Endothelial cell of umbilical vein (primary cell): ENCODE results near the gene DST. TPM values are rescaled to one million over a fixed set of nuclear protein-coding genes. Genes with fewer than 3 reads are reported as not detected.

Source experiments
- BruUV-seq: library from RNA; stranded (reverse); fragments of 400-500 nt; replicated peaks from 2 replicates; lab custom pipeline; 2021; lab: Mats Ljungman, UMichigan
- CTCF ChIA-PET: fragments of 300-600, 350-600 bp; sonication (Branson Sonifier 250); formaldehyde crosslinking; loops from one replicate; lab custom pipeline; 2021; ENCODE audit warnings: antibody characterized with exemption, inconsistent platforms; lab: Charles Lee
- POLR2A ChIA-PET: fragments of 300-600, 350-600 bp; sonication (Branson Sonifier 250); formaldehyde crosslinking; loops from one replicate; lab custom pipeline; 2021; ENCODE audit warnings: antibody characterized with exemption, inconsistent platforms; lab: Charles Lee
- DNase-seq: peaks from one replicate; pipeline ENCODE4 v3.0.0-alpha.2; 2011; ENCODE audit warnings: low read depth, low spot score
- FAIRE-seq: peaks from 2 replicates; lab custom pipeline; 2011; peaks lifted over from hg19 to GRCh38; lab: Jason Lieb, UNC
- H2AFZ ChIP-seq: 2 replicates; pipeline ENCODE4 v1.6.0; 2012; ENCODE audit warnings: low read depth, low read length, control low read depth, inconsistent platforms
- H3K27ac ChIP-seq: 2 replicates; pipeline ENCODE4 v1.5.1; 2011; ENCODE audit warnings: low read depth, mild to moderate bottlenecking, control low read depth, low read length, moderate library complexity; ENCODE audit not compliant: insufficient read depth
- H3K27me3 ChIP-seq, 2 experiments: 2 replicates each; pipeline versions ENCODE4 v1.6.0 to v1.6.1; 2011; ENCODE audit warnings: low read length in 2 of 2, mixed read lengths in 1 of 2; ENCODE audit not compliant: control insufficient read depth in 2 of 2, insufficient read depth in 2 of 2
- H3K36me3 ChIP-seq, 2 experiments: 2 replicates in 1 of 2; 3 replicates in 1 of 2; pipeline ENCODE4 v1.5.1; 2011; ENCODE audit warnings: low read length in 2 of 2, mild to moderate bottlenecking in 1 of 2, moderate library complexity in 1 of 2; ENCODE audit not compliant: control insufficient read depth in 2 of 2, insufficient read depth in 2 of 2; ENCODE audit errors: extremely low read depth in 1 of 2
- H3K4me1 ChIP-seq: 3 replicates; pipeline ENCODE4 v1.5.1; 2011; ENCODE audit warnings: mild to moderate bottlenecking, low read length; ENCODE audit not compliant: control insufficient read depth, insufficient read depth; ENCODE audit errors: extremely low read depth
- H3K4me2 ChIP-seq: 2 replicates; pipeline ENCODE4 v1.6.1; 2011; ENCODE audit warnings: low read length, control low read depth, mixed read lengths; ENCODE audit not compliant: insufficient read depth
- H3K4me3 ChIP-seq, 3 experiments: fragments of 200-600 bp in 1 of 3; sonication (generic), shearing (Covaris generic) in 1 of 3; replicated peaks in 1 of 3; 2 replicates each; pipeline ENCODE4 v1.5.1; 2011 to 2016; ENCODE audit warnings: control low read depth in 3 of 3, low read length in 3 of 3, mild to moderate bottlenecking in 2 of 3, inconsistent platforms in 1 of 3, low read depth in 1 of 3, moderate library complexity in 1 of 3; ENCODE audit not compliant: insufficient read depth in 1 of 3
- H3K79me2 ChIP-seq: 2 replicates; pipeline ENCODE4 v1.6.0; 2012; ENCODE audit warnings: low read length, inconsistent platforms; ENCODE audit not compliant: control insufficient read depth, insufficient read depth
- H3K9ac ChIP-seq: replicated peaks from 2 replicates; pipeline ENCODE3; 2011; ENCODE audit warnings: low read length, control low read depth; ENCODE audit not compliant: insufficient read depth; ENCODE audit errors: extremely low read depth
- H3K9me1 ChIP-seq: replicated peaks from 3 replicates; pipeline ENCODE4 v1.6.0; 2011; ENCODE audit warnings: mild to moderate bottlenecking, low read length; ENCODE audit not compliant: control insufficient read depth, insufficient read depth; ENCODE audit errors: extremely low read depth
- H3K9me3 ChIP-seq: replicated peaks from 2 replicates; pipeline ENCODE4 v1.5.1; 2012; ENCODE audit warnings: low read length, inconsistent platforms; ENCODE audit not compliant: control insufficient read depth, insufficient read depth
- H4K20me1 ChIP-seq: replicated peaks from 2 replicates; pipeline ENCODE3; 2011; ENCODE audit warnings: mild to moderate bottlenecking, low read length; ENCODE audit not compliant: control insufficient read depth, insufficient read depth; ENCODE audit errors: extremely low read depth
- EZH2 ChIP-seq: IDR thresholded peaks from 2 replicates; pipeline ENCODE4 v1.6.1; 2012; ENCODE audit warnings: borderline replicate concordance, low read depth, mild to moderate bottlenecking, moderate library complexity, low read length, inconsistent platforms; ENCODE audit not compliant: severe bottlenecking
- FOS ChIP-seq: IDR thresholded peaks from 2 replicates; pipeline ENCODE4 v1.6.1; 2011; ENCODE audit warnings: mild to moderate bottlenecking, low read length, moderate library complexity, borderline replicate concordance; ENCODE audit not compliant: insufficient read depth
- GATA2 ChIP-seq: IDR thresholded peaks from 2 replicates; pipeline ENCODE4 v1.7.0; 2011; ENCODE audit warnings: low read depth, mild to moderate bottlenecking, moderate library complexity, mixed read lengths, low read length; ENCODE audit not compliant: insufficient read length, insufficient read depth
- JUN ChIP-seq: IDR thresholded peaks from 2 replicates; pipeline ENCODE4 v1.6.1; 2011; ENCODE audit warnings: borderline replicate concordance, low read depth; ENCODE audit not compliant: insufficient read length, insufficient read depth
- MYC ChIP-seq: IDR thresholded peaks from one replicate; pipeline ENCODE4 v1.6.1; 2011; ENCODE audit warnings: mild to moderate bottlenecking, low read depth, low read length
- POLR2A ChIP-seq: IDR thresholded peaks from 2 replicates; pipeline ENCODE4 v1.6.1; 2012; ENCODE audit warnings: low read depth, mild to moderate bottlenecking, control low read depth, low read length
- POLR2AphosphoS5 ChIP-seq: IDR thresholded peaks from 2 replicates; pipeline ENCODE4 v1.6.1; 2012; ENCODE audit warnings: low read depth, mild to moderate bottlenecking, control low read depth, low read length, moderate library complexity; ENCODE audit not compliant: insufficient read depth
- dilution Hi-C: fragments of 300-500 bp; cut with MboI; formaldehyde crosslinking; loops from one replicate; pipeline ENCODE4 v1.15.0; 2019; ENCODE audit warnings: low sequenced_read_pairs; ENCODE audit not compliant: extremely low pct_ligation_motif_present
- intact Hi-C: fragments of 100-400 bp; cut with micrococcal nuclease; formaldehyde crosslinking; loops from one replicate; pipeline ENCODE4 v1.10.0; 2022
- polyA plus RNA-seq, 4 experiments: library from polyadenylated mRNA; depleted of rRNA in 3 of 4; stranded (reverse) in 3 of 4; unstranded in 1 of 4; fragments of >200 nt; gene quantifications; 2 replicates each; pipeline versions ENCODE4 v1.2.1 to v1.2.3, GENCODE V29; 2011 to 2012; ENCODE audit warnings: missing spikeins in 1 of 4
- total RNA-seq: library from RNA; stranded (reverse); gene quantifications from 2 replicates; pipeline ENCODE4 v1.2.3, GENCODE V29; 2021
- TF ChIP-seq, protein P1 (sequence below): IDR thresholded peaks from 2 replicates; pipeline ENCODE4 v1.6.1; 2011; ENCODE audit not compliant: insufficient read depth, insufficient read length
- TF ChIP-seq, protein P2 (sequence below), 2 donors: IDR thresholded peaks; 1 replicate in 1 of 2; 2 replicates in 1 of 2; pipeline ENCODE4 v1.5.1; 2011; ENCODE audit warnings: low read length in 2 of 2, mild to moderate bottlenecking in 2 of 2, moderate library complexity in 2 of 2, control low read depth in 1 of 2, inconsistent platforms in 1 of 2, low read depth in 1 of 2; ENCODE audit not compliant: insufficient read depth in 1 of 2; ENCODE audit errors: extremely low read depth in 1 of 2

Gene DST
- total and polyA plus RNA-seq, 2 donors (not counting 3 experiments of a cell fraction or from before 2014, with no cell fraction given), result 62.3 to 253 TPM

GRCh38 chr6:56660381-56660730, 17.7 kb upstream of the DST start:
- H3K79me2 ChIP-seq, result peaks cover 7% of the 10 kb centered on the region
- TF ChIP-seq, protein P1, sequence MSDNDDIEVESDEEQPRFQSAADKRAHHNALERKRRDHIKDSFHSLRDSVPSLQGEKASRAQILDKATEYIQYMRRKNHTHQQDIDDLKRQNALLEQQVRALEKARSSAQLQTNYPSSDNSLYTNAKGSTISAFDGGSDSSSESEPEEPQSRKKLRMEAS, result no peak
- TF ChIP-seq MYC (no peak), FOS (no peak)
- H3K4me2 ChIP-seq, result no peak overlapping the region
- no peaks in the 10 kb centered on the region for H3K36me3 ChIP-seq
- no peaks in the 10 kb centered on the region for H3K9me1 ChIP-seq
- H3K27me3 ChIP-seq, result no peaks in the 10 kb centered on the region
- no peak overlapping the region for H2AFZ ChIP-seq
- no peak for FAIRE-seq
- H3K27ac ChIP-seq, result no peak overlapping the region
- intact Hi-C loops, result no loop called here
- H3K4me3 ChIP-seq, result no peak overlapping the region
- dilution Hi-C loops, result no loop called here
- POLR2A ChIA-PET, result no interaction called here
- no TSS peak for BruUV-seq
- H4K20me1 ChIP-seq, result no peaks in the 10 kb centered on the region
- peaks cover 13% of the 10 kb centered on the region for H3K4me1 ChIP-seq
- no peaks in the 10 kb centered on the region for H3K9me3 ChIP-seq
- no peak overlapping the region for H3K9ac ChIP-seq
- no peak for DNase-seq
- CTCF ChIA-PET, result no interaction called here

DNA sequence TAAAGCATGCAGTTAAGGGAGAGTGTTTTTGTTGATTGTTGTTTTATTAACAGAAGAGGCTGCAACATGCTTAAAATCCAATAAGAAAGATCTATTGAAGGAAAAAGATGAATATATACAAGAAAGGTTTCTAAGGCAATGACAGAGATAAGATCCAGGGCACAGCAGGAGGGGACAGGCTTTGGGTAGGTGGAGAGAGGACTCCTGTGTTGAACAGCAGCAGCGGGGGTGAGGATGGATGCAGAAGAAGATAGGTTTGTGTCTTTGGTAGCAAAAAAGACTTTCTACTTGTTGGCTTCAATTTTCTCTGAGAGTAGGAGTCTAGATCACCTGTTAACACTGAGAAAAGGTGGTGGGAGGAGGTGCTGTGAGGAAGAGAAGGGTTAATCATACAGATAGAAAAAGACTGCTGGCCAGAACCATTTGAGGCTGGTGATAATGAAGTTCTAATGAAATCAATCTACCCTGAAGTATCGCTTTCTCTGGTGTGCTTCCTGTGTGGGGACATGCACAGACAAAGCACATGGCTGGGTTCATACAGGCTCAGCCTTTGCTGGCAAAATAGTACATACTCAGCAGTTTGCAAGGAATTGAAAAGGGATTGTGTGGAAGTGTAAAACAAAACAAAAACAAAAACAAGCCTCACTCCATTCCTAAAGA, 17.2 kb upstream of the DST start:
- H3K9ac ChIP-seq, result no peak overlapping the region
- no peaks in the 10 kb centered on the region for H3K27me3 ChIP-seq
- peaks cover 7% of the 10 kb centered on the region for H3K79me2 ChIP-seq
- DNase-seq (no peak), FAIRE-seq (no peak)
- dilution Hi-C loops, result no loop called here
- intact Hi-C loops, result no loop called here
- TF ChIP-seq FOS (no peak), EZH2 (no peak), GATA2 (no peak), POLR2AphosphoS5 (no peak), POLR2A (no peak), JUN (no peak), MYC (no peak)
- TF ChIP-seq, protein P2, sequence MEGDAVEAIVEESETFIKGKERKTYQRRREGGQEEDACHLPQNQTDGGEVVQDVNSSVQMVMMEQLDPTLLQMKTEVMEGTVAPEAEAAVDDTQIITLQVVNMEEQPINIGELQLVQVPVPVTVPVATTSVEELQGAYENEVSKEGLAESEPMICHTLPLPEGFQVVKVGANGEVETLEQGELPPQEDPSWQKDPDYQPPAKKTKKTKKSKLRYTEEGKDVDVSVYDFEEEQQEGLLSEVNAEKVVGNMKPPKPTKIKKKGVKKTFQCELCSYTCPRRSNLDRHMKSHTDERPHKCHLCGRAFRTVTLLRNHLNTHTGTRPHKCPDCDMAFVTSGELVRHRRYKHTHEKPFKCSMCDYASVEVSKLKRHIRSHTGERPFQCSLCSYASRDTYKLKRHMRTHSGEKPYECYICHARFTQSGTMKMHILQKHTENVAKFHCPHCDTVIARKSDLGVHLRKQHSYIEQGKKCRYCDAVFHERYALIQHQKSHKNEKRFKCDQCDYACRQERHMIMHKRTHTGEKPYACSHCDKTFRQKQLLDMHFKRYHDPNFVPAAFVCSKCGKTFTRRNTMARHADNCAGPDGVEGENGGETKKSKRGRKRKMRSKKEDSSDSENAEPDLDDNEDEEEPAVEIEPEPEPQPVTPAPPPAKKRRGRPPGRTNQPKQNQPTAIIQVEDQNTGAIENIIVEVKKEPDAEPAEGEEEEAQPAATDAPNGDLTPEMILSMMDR (IDR thresholded peaks at IDR 0.05; ENCODE audit: extremely low read depth in 1 of 2, insufficient read depth in 1 of 2, low read depth in 1 of 2, low read length in 2 of 2), result no peak
- TF ChIP-seq, protein P1, result no peak
- H3K27ac ChIP-seq, result no peak overlapping the region
- no peaks in the 10 kb centered on the region for H3K9me1 ChIP-seq
- no TSS peak for BruUV-seq
- H3K36me3 ChIP-seq, result no peaks in the 10 kb centered on the region
- no peaks in the 10 kb centered on the region for H3K9me3 ChIP-seq
- CTCF ChIA-PET, result no interaction called here
- no peak overlapping the region for H3K4me2 ChIP-seq
- no peaks in the 10 kb centered on the region for H4K20me1 ChIP-seq
- POLR2A ChIA-PET, result no interaction called here
- no peak overlapping the region for H3K4me3 ChIP-seq
- H3K4me1 ChIP-seq, result peaks cover 14% of the 10 kb centered on the region
- no peak overlapping the region for H2AFZ ChIP-seq
